ENCODE results near the gene C4BPA. TPM values are rescaled to one million over a fixed set of nuclear protein-coding genes. Genes with fewer than 3 reads are reported as not detected.

C4BPA gene
- total and polyA plus RNA-seq, 2 of the 8 experiments (the other 6 are each of a cell fraction or from before 2014, with no cell fraction given) = not detected

DNA sequence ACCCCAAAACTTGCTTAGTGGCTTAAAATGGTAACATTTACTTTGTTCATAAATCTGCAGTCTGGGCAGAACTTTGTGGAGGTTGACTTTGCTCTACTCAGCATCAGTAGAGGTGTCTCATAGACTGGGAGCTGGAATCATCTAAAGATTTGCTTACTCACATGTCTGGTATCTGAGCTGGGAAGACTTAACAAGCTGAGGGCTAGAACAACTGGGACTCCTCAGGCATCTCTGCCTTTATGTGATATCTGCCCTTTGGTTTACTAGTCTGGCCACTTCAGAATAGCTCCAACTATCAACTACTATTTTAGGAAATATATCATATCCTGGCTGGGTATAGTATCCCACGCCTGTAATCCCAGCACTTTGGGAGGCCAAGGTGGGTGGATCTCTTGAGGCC is 82.5 kb downstream of the C4BPA start:
- no peak overlapping the region for H4K5ac ChIP-seq (ENCODE audit: insufficient read length, low read depth, low read length)
- H3K27ac ChIP-seq (ENCODE audit: low read depth, low read length) = no peak overlapping the region
- no peak overlapping the region for H2BK20ac ChIP-seq (ENCODE audit: low read length)
- H3K23me2 ChIP-seq (ENCODE audit: low read depth, low read length) = no peaks in the 10 kb centered on the region
- H2BK15ac ChIP-seq (ENCODE audit: low read length) = no peak overlapping the region
- H4K20me1 ChIP-seq (replicated peaks in 1 of 2; ENCODE audit: control insufficient read depth in 1 of 2, insufficient read depth in 2 of 2, low read length in 2 of 2) = no peaks in the 10 kb centered on the region
- no peaks in the 10 kb centered on the region for H3K27me3 ChIP-seq (replicated peaks in 1 of 4; ENCODE audit: control insufficient read depth in 3 of 4, extremely low read depth in 1 of 4, insufficient read depth in 3 of 4, low read length in 3 of 4)
- no peak overlapping the region for H3K4me3 ChIP-seq (ENCODE audit: extremely low read depth in 1 of 4, insufficient read depth in 2 of 4, low read depth in 3 of 4, low read length in 4 of 4)
- no peak overlapping the region for H3K4ac ChIP-seq (replicated peaks; ENCODE audit: insufficient read length, low read depth, low read length)
- no peak overlapping the region for H2BK120ac ChIP-seq (replicated peaks; ENCODE audit: low read depth, low read length)
- no peak overlapping the region for H3K14ac ChIP-seq (ENCODE audit: insufficient read length)
- TF ChIP-seq KDM4A (IDR thresholded peaks at IDR 0.05; ENCODE audit: low read depth, low read length, severe bottlenecking) = no peak
- no peak for TF ChIP-seq TAF7 (optimal IDR thresholded peaks at IDR 0.05; ENCODE audit: borderline replicate concordance, low read depth, low read length)
- no peak for TF ChIP-seq CHD2 (IDR thresholded peaks at IDR 0.05; ENCODE audit: low read length)
- no peak for TF ChIP-seq ZNF274 (IDR thresholded peaks at IDR 0.05; ENCODE audit: borderline replicate concordance, extremely low read depth, low read length)
- no peak for TF ChIP-seq EP300 (IDR thresholded peaks at IDR 0.05; ENCODE audit: borderline replicate concordance in 1 of 2, low read depth in 2 of 2, low read length in 2 of 2)
- TF ChIP-seq YY1 (IDR thresholded peaks at IDR 0.05; ENCODE audit: low read depth, low read length) = no peak
- no peak for TF ChIP-seq MAFK (IDR thresholded peaks at IDR 0.05; ENCODE audit: low read depth, low read length)
- TF ChIP-seq SAP30 (IDR thresholded peaks at IDR 0.05; ENCODE audit: insufficient read depth, insufficient replicate concordance, low read length) = no peak
- H3K23ac ChIP-seq (ENCODE audit: insufficient read length) = no peak overlapping the region
- no peak overlapping the region for H3K9ac ChIP-seq (replicated peaks in 1 of 4; ENCODE audit: extremely low read depth in 1 of 4, low read depth in 3 of 4, low read length in 3 of 4)
- H2BK5ac ChIP-seq (ENCODE audit: low read depth, low read length) = no peak overlapping the region
- no peaks in the 10 kb centered on the region for H3K4me1 ChIP-seq (replicated peaks in 1 of 4; ENCODE audit: control insufficient read depth in 3 of 4, insufficient read depth in 4 of 4, low read length in 3 of 4)
- H3K9me3 ChIP-seq (ENCODE audit: insufficient read depth in 2 of 2, low read depth in 1 of 2, low read length in 1 of 2) = no peaks in the 10 kb centered on the region
- H2AFZ ChIP-seq (ENCODE audit: low read length) = no peak overlapping the region
- no peak overlapping the region for H2BK12ac ChIP-seq (ENCODE audit: low read depth, low read length)
- ChIA-PET CTCF (ENCODE audit: partially characterized antibody) (interaction anchor here (1.3 to 1.5 kb wide), 2 partner anchors 215 to 219 kb away, joined by 4 to 5 read pairs; no protein-coding TSS in a partner anchor), POLR2A (ENCODE audit: partially characterized antibody) (no interaction called here)
- no peaks in the 10 kb centered on the region for H3K79me1 ChIP-seq (ENCODE audit: low read depth, low read length)
- 93% methylated on average over 1 of the region's 1 CpG; no CpG with 5 or more reads in 1 of the 2 experiments for whole genome bisulfite sequencing, 2 experiments (ENCODE audit: extremely low coverage in 1 of 2, insufficient coverage in 1 of 2, insufficient read length in 1 of 2, insufficient replicate concordance in 2 of 2, low coverage in 1 of 2, low lambda C conversion rate in 2 of 2, missing lambda C conversion rate in 1 of 2)
- no peak overlapping the region for H3K56ac ChIP-seq (replicated peaks; ENCODE audit: insufficient read length, low read depth, low read length)
- no peak for FAIRE-seq
- no peak for DNase-seq (ENCODE audit: low read depth in 1 of 2, low spot score in 2 of 2)
- H4K8ac ChIP-seq (ENCODE audit: extremely low read depth, insufficient read depth, low read length) = no peak overlapping the region
- H3K79me2 ChIP-seq (ENCODE audit: control insufficient read depth in 1 of 2, insufficient read depth in 2 of 2, low read length in 2 of 2) = no peaks in the 10 kb centered on the region
- no peaks in the 10 kb centered on the region for H3K36me3 ChIP-seq (ENCODE audit: control insufficient read depth in 2 of 4, insufficient read depth in 4 of 4, low read length in 3 of 4)
- H3K4me2 ChIP-seq (ENCODE audit: insufficient read depth in 1 of 2, low read depth in 2 of 2, low read length in 2 of 2) = no peak overlapping the region
- H4K91ac ChIP-seq (replicated peaks; ENCODE audit: insufficient read length, low read length) = no peak overlapping the region
- no peak overlapping the region for H3K18ac ChIP-seq (ENCODE audit: extremely low read depth, low read length)
- H2AK5ac ChIP-seq (ENCODE audit: low read depth, low read length) = no peak overlapping the region
